Lower lobe of right lung (tissue), 2 donors: ENCODE results near the gene PTPRD. TPM values are rescaled to one million over a fixed set of nuclear protein-coding genes. Genes with fewer than 3 reads are reported as not detected.
"Not testable (repeated sequence)": the region's sequence is repeated elsewhere in the genome, so short reads cannot be mapped to it uniquely, and the experiment has no call there.

Experiments
- ATAC-seq, 2 donors: fragments of 200-7000 bp; cut with Tn5 transposase; one replicate each; pipeline ENCODE4 v1.9.1; 2020 to 2022; ENCODE audit warnings: mild to moderate bottlenecking in 2 of 2, moderate library complexity in 2 of 2
- DNase-seq: peaks from one replicate; pipeline ENCODE4 v3.0.0-alpha.2; 2020
- H3K27ac ChIP-seq: fragments of 200-600 bp; one replicate; pipeline ENCODE4 v1.8.0; 2022
- H3K27me3 ChIP-seq: fragments of 200-600 bp; one replicate; pipeline ENCODE4 v1.8.0; 2022; ENCODE audit warnings: low read depth
- H3K36me3 ChIP-seq: fragments of 200-600 bp; one replicate; pipeline ENCODE4 v1.8.0; 2022; ENCODE audit warnings: mild to moderate bottlenecking
- H3K4me1 ChIP-seq: fragments of 200-600 bp; one replicate; pipeline ENCODE4 v1.8.0; 2022
- H3K4me3 ChIP-seq: fragments of 200-600 bp; one replicate; pipeline ENCODE4 v1.8.0; 2022; ENCODE audit warnings: mild to moderate bottlenecking
- H3K9me3 ChIP-seq: fragments of 200-600 bp; one replicate; pipeline ENCODE4 v1.8.0; 2022
- CTCF ChIP-seq: fragments of 200-600 bp; IDR thresholded peaks from one replicate; pipeline ENCODE4 v1.8.0; 2022; ENCODE audit warnings: antibody characterized with exemption, mild to moderate bottlenecking
- intact Hi-C: fragments of 100-400 bp; cut with DNase I; formaldehyde crosslinking; loops from one replicate; pipeline ENCODE4 v1.11.0; 2022
- total RNA-seq: library from RNA; stranded (reverse); fragmentation: NEBNext Ultra II Directional; extraction: Animal tissue kit (Norgen Biotek cat#: 25700); gene quantifications from one replicate; pipeline ENCODE4 v1.2.1, GENCODE V29; 2021
- donor health status: DM: no; HTN: yes; CAD: no; lungs with severe emphysema.

PTPRD gene
- total RNA-seq, 1 donor from 2014 or later = 17.2 TPM

GRCh38 chr9:9078301-9078700, 1534.5 kb downstream of the PTPRD start:
- no peaks in the 10 kb centered on the region for H3K9me3 ChIP-seq
- H3K27ac ChIP-seq = no peak overlapping the region
- no peaks in the 10 kb centered on the region for H3K36me3 ChIP-seq
- DNase-seq (no peak), ATAC-seq (no peak)
- no peak for TF ChIP-seq CTCF
- no peaks in the 10 kb centered on the region for H3K4me1 ChIP-seq
- H3K27me3 ChIP-seq = no peaks in the 10 kb centered on the region
- H3K4me3 ChIP-seq = no peak overlapping the region
- intact Hi-C loops = no loop called here

DNA sequence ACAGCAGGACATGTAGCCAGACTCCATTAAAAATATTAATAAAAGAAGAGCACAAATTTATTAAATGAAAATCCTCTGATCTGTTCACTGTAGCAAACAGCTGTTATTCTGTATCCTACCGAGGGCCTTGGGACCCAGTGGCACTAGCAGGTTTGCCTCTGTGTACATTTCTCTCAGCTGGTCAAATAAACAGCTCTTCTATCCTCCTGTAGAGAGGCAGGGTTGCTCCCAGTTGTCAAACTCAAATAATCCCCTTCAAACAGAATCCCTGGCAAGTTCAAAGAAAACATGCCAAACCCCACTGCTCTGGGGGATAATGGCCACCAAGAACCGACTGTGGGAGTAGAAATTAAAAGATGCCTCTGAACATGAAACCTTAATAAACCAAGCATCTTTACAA, 1551.2 kb downstream of the PTPRD start:
- DNase-seq (no peak), ATAC-seq (no peak)
- no peak for TF ChIP-seq CTCF
- Histone ChIP-seq H3K9me3 (no peaks in the 10 kb centered on the region), H3K36me3 (no peaks in the 10 kb centered on the region), H3K27me3 (no peaks in the 10 kb centered on the region), H3K4me3 (no peak overlapping the region), H3K27ac (no peak overlapping the region), H3K4me1 (no peaks in the 10 kb centered on the region)
- intact Hi-C loops = no loop called here

DNA sequence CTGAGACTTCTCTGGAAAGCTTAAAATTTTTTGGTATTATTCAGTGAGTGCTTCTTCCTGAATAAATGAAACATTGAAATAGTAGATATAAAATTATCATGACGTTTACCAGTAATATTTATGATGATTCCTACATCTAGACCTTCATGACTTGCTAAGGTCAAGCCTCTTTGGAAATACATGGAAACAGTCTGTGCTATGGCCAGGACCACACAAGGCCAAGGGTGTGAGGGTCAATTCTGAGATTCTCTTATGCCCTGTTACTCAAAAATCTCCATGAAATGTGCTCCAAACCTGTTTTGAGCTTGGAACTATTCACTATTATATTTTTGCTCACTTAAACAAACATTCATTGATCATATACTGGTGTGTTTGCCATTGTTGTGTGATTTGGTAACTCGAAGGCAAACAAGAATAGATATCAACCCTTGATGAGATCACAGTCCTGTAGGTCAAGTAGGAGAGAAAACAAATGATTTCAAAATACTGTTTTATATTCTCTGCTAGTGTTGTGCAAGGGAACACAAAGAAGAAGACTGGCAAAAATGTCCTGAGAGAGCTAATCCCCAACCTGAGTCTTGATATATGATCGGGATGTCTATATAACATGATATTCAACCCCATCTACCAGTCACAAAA, 1558.3 kb downstream of the PTPRD start:
- no peak for DNase-seq
- Histone ChIP-seq H3K27ac (no peak overlapping the region), H3K36me3 (no peaks in the 10 kb centered on the region), H3K9me3 (no peaks in the 10 kb centered on the region), H3K4me1 (no peaks in the 10 kb centered on the region), H3K4me3 (no peak overlapping the region), H3K27me3 (no peaks in the 10 kb centered on the region)
- TF ChIP-seq CTCF = no peak
- ATAC-seq = no peak
- intact Hi-C loops = no loop called here

DNA sequence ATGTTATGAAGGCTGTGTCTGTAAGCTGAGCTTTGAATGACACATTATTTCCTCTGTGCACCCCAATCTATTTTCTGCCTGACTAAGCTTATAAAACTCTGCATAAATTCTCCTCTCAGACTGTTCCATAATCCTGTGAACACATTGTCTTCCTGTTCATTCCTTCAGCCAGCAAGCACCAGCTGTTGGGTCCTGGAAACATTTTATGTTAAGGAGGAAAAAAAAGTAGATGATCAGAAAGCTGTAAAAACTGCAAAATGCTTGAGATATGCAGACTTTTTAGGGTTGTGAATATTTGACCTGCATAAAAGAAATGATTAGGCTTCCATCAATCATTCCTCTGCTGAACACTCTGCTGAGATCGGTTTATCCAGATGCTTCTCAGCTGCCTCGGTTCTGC, 1567.2 kb downstream of the PTPRD start:
- Histone ChIP-seq H3K4me1 (no peaks in the 10 kb centered on the region), H3K9me3 (no peaks in the 10 kb centered on the region), H3K27me3 (no peaks in the 10 kb centered on the region), H3K4me3 (no peak overlapping the region), H3K27ac (no peak overlapping the region), H3K36me3 (no peaks in the 10 kb centered on the region)
- TF ChIP-seq CTCF = no peak
- intact Hi-C loops = no loop called here
- ATAC-seq (no peak), DNase-seq (no peak)

- H3K4me3 ChIP-seq = no peak overlapping the region
- H3K4me1 ChIP-seq = no peaks in the 10 kb centered on the region
- TF ChIP-seq CTCF = no peak
- H3K36me3 ChIP-seq = no peaks in the 10 kb centered on the region
- intact Hi-C loops = no loop called here
- ATAC-seq (no peak), DNase-seq (no peak)
- H3K27ac ChIP-seq = no peak overlapping the region
- H3K9me3 ChIP-seq = no peaks in the 10 kb centered on the region
- no peaks in the 10 kb centered on the region for H3K27me3 ChIP-seq
These were observed 1567.7 kb downstream of the PTPRD start for GRCh38 chr9:9045072-9045471.

GRCh38 chr9:9043788-9044187, 1569.0 kb downstream of the PTPRD start:
- H3K36me3 ChIP-seq, DNase-seq, ATAC-seq, H3K4me3 ChIP-seq, H3K4me1 ChIP-seq, intact Hi-C loops, H3K27ac ChIP-seq, H3K9me3 ChIP-seq, H3K27me3 ChIP-seq: not testable (repeated sequence)
